ENCODE measurements around the gene FRAS1. TPM values are rescaled to one million over a fixed set of nuclear protein-coding genes. Genes with fewer than 3 reads are reported as not detected.
"Not testable (repeated sequence)": the region's sequence is repeated elsewhere in the genome, so short reads cannot be mapped to it uniquely, and the experiment has no call there.

Gene FRAS1
- total and polyA plus RNA-seq, 12 donors = 0.20 to 2.3 (median 0.84) TPM

DNA sequence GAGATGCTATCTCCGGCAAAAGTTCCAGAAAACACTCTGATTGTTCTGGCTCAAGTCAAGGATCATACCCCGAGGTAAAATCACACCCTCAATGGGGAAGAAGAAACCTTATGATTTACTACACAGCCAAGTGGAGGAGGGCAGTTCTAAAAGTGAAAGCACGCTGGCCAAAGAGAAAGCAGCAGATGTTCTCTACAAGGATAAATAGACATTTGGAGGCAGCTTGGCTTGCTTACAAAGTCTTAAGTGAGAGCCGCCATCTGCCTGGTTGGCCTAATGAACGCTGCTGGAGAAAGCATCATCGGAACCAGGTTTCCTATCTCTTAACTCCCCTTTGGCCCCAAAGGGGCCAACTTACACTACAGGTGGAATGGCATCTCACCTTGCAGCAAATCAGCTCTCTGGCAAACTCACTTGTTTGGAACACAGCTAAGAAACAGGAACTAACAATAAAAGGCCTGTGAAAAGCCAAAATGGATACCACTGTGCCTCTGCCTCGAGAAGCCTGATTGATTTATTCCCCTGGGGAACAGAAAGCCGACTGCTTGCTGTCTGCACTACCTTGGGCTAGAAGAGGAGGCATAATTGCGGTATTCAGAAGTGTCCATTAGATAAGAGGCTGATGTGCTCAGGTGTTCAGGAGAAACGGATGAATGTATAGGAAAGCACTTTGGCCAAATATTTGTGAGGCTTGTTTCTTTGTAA, 22.8 kb downstream of the FRAS1 start:
- Histone ChIP-seq H3K27ac (no peak overlapping the region), H3K9me3 (replicated peaks in 1 of 3) (no peaks in the 10 kb centered on the region), H3K36me3 (replicated peaks in 1 of 2) (no peaks in the 10 kb centered on the region), H3K4me3 (no peak overlapping the region), H3K4me1 (replicated peaks in 1 of 2) (no peaks in the 10 kb centered on the region), H3K27me3 (no peaks in the 10 kb centered on the region)
- TF ChIP-seq, protein P1, sequence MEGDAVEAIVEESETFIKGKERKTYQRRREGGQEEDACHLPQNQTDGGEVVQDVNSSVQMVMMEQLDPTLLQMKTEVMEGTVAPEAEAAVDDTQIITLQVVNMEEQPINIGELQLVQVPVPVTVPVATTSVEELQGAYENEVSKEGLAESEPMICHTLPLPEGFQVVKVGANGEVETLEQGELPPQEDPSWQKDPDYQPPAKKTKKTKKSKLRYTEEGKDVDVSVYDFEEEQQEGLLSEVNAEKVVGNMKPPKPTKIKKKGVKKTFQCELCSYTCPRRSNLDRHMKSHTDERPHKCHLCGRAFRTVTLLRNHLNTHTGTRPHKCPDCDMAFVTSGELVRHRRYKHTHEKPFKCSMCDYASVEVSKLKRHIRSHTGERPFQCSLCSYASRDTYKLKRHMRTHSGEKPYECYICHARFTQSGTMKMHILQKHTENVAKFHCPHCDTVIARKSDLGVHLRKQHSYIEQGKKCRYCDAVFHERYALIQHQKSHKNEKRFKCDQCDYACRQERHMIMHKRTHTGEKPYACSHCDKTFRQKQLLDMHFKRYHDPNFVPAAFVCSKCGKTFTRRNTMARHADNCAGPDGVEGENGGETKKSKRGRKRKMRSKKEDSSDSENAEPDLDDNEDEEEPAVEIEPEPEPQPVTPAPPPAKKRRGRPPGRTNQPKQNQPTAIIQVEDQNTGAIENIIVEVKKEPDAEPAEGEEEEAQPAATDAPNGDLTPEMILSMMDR (IDR thresholded peaks at IDR 0.05) = no peak
- TF ChIP-seq POLR2A (IDR thresholded peaks at IDR 0.05) = no peak
- 52 to 64% (median 61%) methylated on average over 9 to 10 of the region's 10 CpGs for WGBS, 4 donors
- intact Hi-C loops (cut with DNase I) = no loop called here
- no peak for DNase-seq

DNA sequence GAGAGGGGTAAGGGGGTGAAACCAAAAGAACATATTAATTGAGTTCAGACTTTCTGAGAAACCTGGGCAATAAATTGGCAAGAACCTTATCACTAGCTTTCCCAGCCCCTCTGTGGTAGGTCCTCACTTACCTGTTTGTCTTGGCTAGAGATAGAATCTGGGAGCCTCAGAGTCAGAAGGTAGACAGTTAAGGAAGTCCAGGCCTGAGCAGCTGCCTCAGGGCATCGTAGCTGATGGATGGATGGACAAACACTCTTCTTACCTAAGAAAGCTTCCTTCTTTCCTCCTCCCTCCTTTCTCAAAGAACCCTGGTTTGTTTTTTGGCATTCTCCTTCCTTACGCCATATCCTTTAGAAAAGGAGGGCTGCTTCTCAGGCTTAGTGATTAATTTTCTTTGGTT, 24.4 kb downstream of the FRAS1 start:
- H3K4me1 ChIP-seq (replicated peaks in 1 of 2) = no peaks in the 10 kb centered on the region
- intact Hi-C loops (cut with DNase I) = no loop called here
- no peaks in the 10 kb centered on the region for H3K36me3 ChIP-seq (replicated peaks in 1 of 2)
- H3K9me3 ChIP-seq (replicated peaks in 1 of 3) = no peaks in the 10 kb centered on the region
- 80 to 89% (median 85%) methylated on average over 2 of the region's 2 CpGs for WGBS, 4 donors
- no peaks in the 10 kb centered on the region for H3K27me3 ChIP-seq
- DNase-seq = no peak
- H3K27ac ChIP-seq = no peak overlapping the region
- H3K4me3 ChIP-seq = no peak overlapping the region
- TF ChIP-seq, protein P1 (IDR thresholded peaks at IDR 0.05) = no peak
- TF ChIP-seq POLR2A (IDR thresholded peaks at IDR 0.05) = no peak

DNA sequence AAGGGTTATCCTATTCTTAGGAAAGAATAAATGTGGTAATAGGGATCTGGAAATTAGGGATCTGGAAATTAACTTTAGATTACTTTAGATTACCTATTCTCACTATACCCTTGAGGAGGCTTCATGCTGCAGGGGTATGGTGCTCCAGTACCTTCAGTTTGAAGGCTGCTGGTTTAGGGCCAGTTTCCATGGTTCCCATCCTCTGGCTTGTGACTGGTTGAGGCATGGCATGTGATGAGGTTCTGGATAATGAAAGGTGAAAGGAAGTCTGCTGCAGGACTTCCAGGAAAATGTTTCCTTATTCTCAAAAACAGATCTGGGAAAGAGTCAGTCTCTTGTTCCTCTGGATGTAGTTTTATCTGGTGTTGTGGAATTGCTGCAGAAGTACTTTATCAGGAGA, 25.9 kb downstream of the FRAS1 start:
- H3K4me3 ChIP-seq = no peak overlapping the region
- no peak overlapping the region for H3K27ac ChIP-seq
- no peaks in the 10 kb centered on the region for H3K9me3 ChIP-seq (replicated peaks in 1 of 3)
- TF ChIP-seq POLR2A (IDR thresholded peaks at IDR 0.05) = no peak
- TF ChIP-seq, protein P1 (IDR thresholded peaks at IDR 0.05) = no peak
- H3K4me1 ChIP-seq (replicated peaks in 1 of 2) = no peaks in the 10 kb centered on the region
- no peaks in the 10 kb centered on the region for H3K27me3 ChIP-seq
- H3K36me3 ChIP-seq (replicated peaks in 1 of 2) = no peaks in the 10 kb centered on the region
- intact Hi-C loops (cut with DNase I) = no loop called here
- no peak for DNase-seq

DNA sequence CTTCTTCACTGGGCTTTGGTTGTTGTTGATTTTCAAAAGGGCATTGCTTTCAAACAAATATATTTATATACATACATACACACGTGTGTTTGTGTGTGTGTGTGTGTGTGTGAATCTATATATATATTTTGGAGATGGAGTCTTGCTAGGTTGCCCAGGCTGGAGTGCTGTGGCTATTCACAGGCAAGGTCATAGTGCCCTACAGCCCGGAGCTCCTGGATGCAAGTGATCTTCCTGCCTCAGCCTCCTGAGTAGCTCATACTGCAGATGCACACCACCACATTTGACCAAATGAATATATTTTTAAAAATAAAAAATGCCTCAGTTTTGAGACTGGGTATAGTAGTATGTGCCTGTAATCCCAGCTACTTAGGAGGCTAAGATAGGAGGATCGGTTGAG, 34.4 kb downstream of the FRAS1 start:
- intact Hi-C loops (cut with DNase I) = no loop called here
- Histone ChIP-seq H3K9me3 (replicated peaks in 1 of 3) (no peaks in the 10 kb centered on the region), H3K4me1 (replicated peaks in 1 of 2) (no peaks in the 10 kb centered on the region), H3K36me3 (replicated peaks in 1 of 2) (no peaks in the 10 kb centered on the region), H3K4me3 (no peak overlapping the region), H3K27me3 (no peaks in the 10 kb centered on the region), H3K27ac (no peak overlapping the region)
- TF ChIP-seq, protein P1 (IDR thresholded peaks at IDR 0.05) = no peak
- TF ChIP-seq POLR2A (IDR thresholded peaks at IDR 0.05) = no peak
- 73 to 89% (median 80%) methylated on average over 3 of the region's 3 CpGs for WGBS, 4 donors
- DNase-seq = no peak

DNA sequence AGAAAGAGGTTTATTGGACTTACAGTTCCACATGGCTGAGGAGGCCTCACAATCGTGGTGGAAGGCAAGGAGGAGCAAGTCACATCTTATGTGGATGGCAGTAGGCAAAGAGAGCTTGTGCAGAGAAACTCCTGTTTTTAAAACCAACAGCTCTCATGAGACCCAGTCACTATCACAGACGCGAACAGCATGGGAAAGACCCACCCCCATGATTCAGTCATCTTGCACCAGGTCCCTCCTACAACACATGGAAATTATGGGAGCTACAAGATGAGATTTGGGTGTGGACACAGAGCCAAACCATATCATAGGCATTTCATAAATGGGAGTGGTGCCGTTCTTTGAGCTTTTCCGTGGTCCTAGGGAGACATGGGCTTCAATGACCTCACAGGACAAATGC, 35.2 kb downstream of the FRAS1 start:
- DNase-seq; H3K27me3 ChIP-seq; H3K9me3 ChIP-seq (replicated peaks in 1 of 3); intact Hi-C loops (cut with DNase I); H3K4me1 ChIP-seq (replicated peaks in 1 of 2); H3K27ac ChIP-seq; H3K36me3 ChIP-seq (replicated peaks in 1 of 2); H3K4me3 ChIP-seq: not testable (repeated sequence)
- 74 to 91% (median 75%) methylated on average over 5 of the region's 5 CpGs for WGBS, 4 donors
